HUES6 (cell line): ENCODE data around the gene PRR23E.

ENCODE experiments used
- H3K27ac ChIP-seq: 2 replicates; pipeline ENCODE4 v1.7.0; 2013; ENCODE audit warnings: low read depth, mild to moderate bottlenecking, low read length, inconsistent platforms
- H3K27me3 ChIP-seq: 2 replicates; pipeline ENCODE4 v1.6.1; 2013; ENCODE audit warnings: low read length; ENCODE audit not compliant: control insufficient read depth, insufficient read depth
- H3K36me3 ChIP-seq: 2 replicates; pipeline ENCODE4 v1.6.1; 2013; ENCODE audit warnings: low read length; ENCODE audit not compliant: control insufficient read depth, insufficient read depth
- H3K4me1 ChIP-seq: 2 replicates; pipeline ENCODE4 v1.6.1; 2013; ENCODE audit warnings: low read length; ENCODE audit not compliant: control insufficient read depth, insufficient read depth
- H3K4me3 ChIP-seq: 2 replicates; pipeline ENCODE4 v1.5.1; 2013; ENCODE audit warnings: low read depth, low read length
- H3K9ac ChIP-seq: one replicate; pipeline ENCODE4 v1.6.1; 2013; ENCODE audit warnings: mild to moderate bottlenecking, low read length
- H3K9me3 ChIP-seq: 2 replicates; pipeline ENCODE4 v1.6.1; 2013; ENCODE audit warnings: low read depth, low read length; ENCODE audit not compliant: control insufficient read depth, insufficient read depth

The PRR23E gene

GRCh38 chr3:127234778-127235177, 41.8 kb downstream of the PRR23E start:
- H3K36me3 ChIP-seq: no peaks in the 10 kb centered on the region

DNA sequence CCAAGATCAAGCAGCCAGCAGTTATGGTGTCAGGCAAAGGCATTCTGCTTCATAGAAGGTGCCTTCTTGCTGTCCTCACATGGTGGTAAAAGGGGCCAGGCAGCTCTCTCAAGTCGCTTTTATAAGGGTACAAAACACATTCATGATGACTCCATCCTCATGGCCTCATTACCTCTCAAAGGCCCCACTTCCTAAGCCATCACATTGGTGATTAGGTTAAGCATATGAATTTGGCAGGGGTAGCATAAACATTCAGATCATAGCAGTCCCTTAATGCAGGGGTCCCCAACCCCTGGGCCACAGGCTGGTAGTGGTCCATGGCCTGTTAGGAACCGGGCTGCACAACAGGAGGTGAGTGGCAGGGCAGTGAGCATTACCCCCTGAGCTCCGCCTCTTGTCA, 42.8 kb downstream of the PRR23E start:
- Histone ChIP-seq H3K27me3 (peaks cover 8% of the 10 kb centered on the region; the same call in 1 of the 2 replicates), H3K9me3 (peaks cover 14% of the 10 kb centered on the region; the same call in 1 of the 2 replicates), H3K4me3 (no peak overlapping the region), H3K36me3 (no peaks in the 10 kb centered on the region), H3K27ac (no peak overlapping the region), H3K9ac (no peak overlapping the region), H3K4me1 (no peaks in the 10 kb centered on the region)

More at GRCh38 chr3:127234778-127235177, 41.8 kb downstream of the PRR23E start:
- Histone ChIP-seq H3K4me3 (no peak overlapping the region), H3K4me1 (no peaks in the 10 kb centered on the region), H3K9me3 (peaks cover 13% of the 10 kb centered on the region; the same call in 1 of the 2 replicates), H3K27me3 (peaks cover 8% of the 10 kb centered on the region; the same call in 1 of the 2 replicates), H3K9ac (no peak overlapping the region), H3K27ac (no peak overlapping the region)

GRCh38 chr3:127237835-127238234, 44.9 kb downstream of the PRR23E start:
- H3K27me3 ChIP-seq: peaks cover 8% of the 10 kb centered on the region; the same call in 1 of the 2 replicates
- no peak overlapping the region for H3K27ac ChIP-seq
- peaks cover 9% of the 10 kb centered on the region for H3K9me3 ChIP-seq
- no peak overlapping the region for H3K9ac ChIP-seq
- H3K36me3 ChIP-seq: no peaks in the 10 kb centered on the region
- no peaks in the 10 kb centered on the region for H3K4me1 ChIP-seq
- no peak overlapping the region for H3K4me3 ChIP-seq

- no peak overlapping the region for H3K9ac ChIP-seq
- peaks cover 9% of the 10 kb centered on the region for H3K9me3 ChIP-seq
- H3K4me3 ChIP-seq: no peak overlapping the region
- no peak overlapping the region for H3K27ac ChIP-seq
- peaks cover 8% of the 10 kb centered on the region; the same call in 1 of the 2 replicates for H3K27me3 ChIP-seq
- no peaks in the 10 kb centered on the region for H3K4me1 ChIP-seq
- no peaks in the 10 kb centered on the region for H3K36me3 ChIP-seq
Measured at GRCh38 chr3:127238602-127239001, 45.7 kb downstream of the PRR23E start.

DNA sequence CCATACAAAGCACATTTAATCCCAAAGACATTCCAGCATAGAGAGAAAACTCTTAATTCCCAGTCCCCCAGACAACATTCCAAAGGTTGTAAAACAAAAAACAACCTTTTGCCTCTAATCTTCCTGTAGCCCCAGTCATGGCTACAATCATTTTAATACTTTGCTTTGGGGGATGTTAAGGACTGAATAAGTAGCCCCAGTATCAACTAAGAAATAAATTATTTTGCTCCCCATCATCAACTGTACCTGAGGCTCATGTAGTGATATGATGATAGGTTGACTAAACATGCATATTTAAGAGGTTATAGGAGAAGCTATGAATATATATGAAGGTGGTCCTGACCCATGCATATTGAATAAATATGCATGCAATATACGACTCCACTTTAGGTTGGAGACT, 54.4 kb downstream of the PRR23E start:
- H3K9ac ChIP-seq: no peak overlapping the region
- no peaks in the 10 kb centered on the region for H3K4me1 ChIP-seq
- H3K4me3 ChIP-seq: no peak overlapping the region
- H3K27me3 ChIP-seq: no peaks in the 10 kb centered on the region
- H3K9me3 ChIP-seq: peaks cover 70% of the 10 kb centered on the region
- no peak overlapping the region for H3K27ac ChIP-seq
- H3K36me3 ChIP-seq: no peaks in the 10 kb centered on the region
